Tibial nerve (tissue), 3 donors: ENCODE measurements around the gene COX8A.
A peak's percentile ranks its signal among the peaks of the same experiment; 100 is the strongest.

Source experiments
- POLR2A ChIP-seq, 2 donors: fragments of 450-650 bp; IDR thresholded peaks; one replicate each; pipeline ENCODE4 v1.6.1; 2017; ENCODE audit warnings: antibody characterized with exemption in 2 of 2, mild to moderate bottlenecking in 2 of 2, moderate library complexity in 2 of 2
- TF ChIP-seq, protein P1 (sequence below), 5 experiments: fragments of 200-600 bp in 3 of 5; fragments of 450-650 bp in 2 of 5; sonication (generic) in 3 of 5; IDR thresholded peaks; one replicate each; pipeline ENCODE4 v1.5.1; 2016 to 2019; ENCODE audit warnings: antibody characterized with exemption in 5 of 5, mild to moderate bottlenecking in 3 of 5, moderate library complexity in 2 of 5

GRCh38 chr11:63986156-63986931 lies 11.9 kb downstream of the COX8A start, which contains the start of gene OTUB1:
- TF ChIP-seq, protein P1, sequence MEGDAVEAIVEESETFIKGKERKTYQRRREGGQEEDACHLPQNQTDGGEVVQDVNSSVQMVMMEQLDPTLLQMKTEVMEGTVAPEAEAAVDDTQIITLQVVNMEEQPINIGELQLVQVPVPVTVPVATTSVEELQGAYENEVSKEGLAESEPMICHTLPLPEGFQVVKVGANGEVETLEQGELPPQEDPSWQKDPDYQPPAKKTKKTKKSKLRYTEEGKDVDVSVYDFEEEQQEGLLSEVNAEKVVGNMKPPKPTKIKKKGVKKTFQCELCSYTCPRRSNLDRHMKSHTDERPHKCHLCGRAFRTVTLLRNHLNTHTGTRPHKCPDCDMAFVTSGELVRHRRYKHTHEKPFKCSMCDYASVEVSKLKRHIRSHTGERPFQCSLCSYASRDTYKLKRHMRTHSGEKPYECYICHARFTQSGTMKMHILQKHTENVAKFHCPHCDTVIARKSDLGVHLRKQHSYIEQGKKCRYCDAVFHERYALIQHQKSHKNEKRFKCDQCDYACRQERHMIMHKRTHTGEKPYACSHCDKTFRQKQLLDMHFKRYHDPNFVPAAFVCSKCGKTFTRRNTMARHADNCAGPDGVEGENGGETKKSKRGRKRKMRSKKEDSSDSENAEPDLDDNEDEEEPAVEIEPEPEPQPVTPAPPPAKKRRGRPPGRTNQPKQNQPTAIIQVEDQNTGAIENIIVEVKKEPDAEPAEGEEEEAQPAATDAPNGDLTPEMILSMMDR (IDR thresholded peaks at IDR 0.05) = peak in 1 of 5 experiments; percentile 42
- peak in 1 of 2 donors; percentile 61 for TF ChIP-seq POLR2A (IDR thresholded peaks at IDR 0.05)
